H7 (cell line): ENCODE measurements around the gene REXO1. TPM values are rescaled to one million over a fixed set of nuclear protein-coding genes. Genes with fewer than 3 reads are reported as not detected.

Source experiments
- DNase-seq: peaks from one replicate; pipeline ENCODE4 v3.0.0; 2012
- H3K27me3 ChIP-seq: 2 replicates; pipeline ENCODE4 v1.6.0; 2011; ENCODE audit warnings: mild to moderate bottlenecking, low read length; ENCODE audit not compliant: control insufficient read depth, insufficient read depth
- H3K36me3 ChIP-seq: replicated peaks from 2 replicates; pipeline ENCODE4 v1.5.1; 2011; ENCODE audit warnings: low read length; ENCODE audit not compliant: control insufficient read depth, insufficient read depth
- H3K4me3 ChIP-seq: 2 replicates; pipeline ENCODE4 v1.5.1; 2011; ENCODE audit warnings: low read depth, mild to moderate bottlenecking, control low read depth, low read length, moderate library complexity; ENCODE audit not compliant: insufficient read depth
- total RNA-seq: library from RNA; depleted of rRNA; stranded (reverse); fragments of >200 nt; shearing (Covaris generic); gene quantifications from 2 replicates; pipeline ENCODE4 v1.2.3, GENCODE V29; 2014

Gene REXO1
- total RNA-seq, 1 experiment from 2014 or later: 19.8 TPM

- DNase-seq: peak; percentile 99
- Histone ChIP-seq H3K36me3 (peaks cover 4% of the 10 kb centered on the region), H3K4me3 (no peak overlapping the region), H3K27me3 (no peaks in the 10 kb centered on the region)
Observed at GRCh38 chr19:1825909-1826556, 22.2 kb downstream of the REXO1 start.

DNA sequence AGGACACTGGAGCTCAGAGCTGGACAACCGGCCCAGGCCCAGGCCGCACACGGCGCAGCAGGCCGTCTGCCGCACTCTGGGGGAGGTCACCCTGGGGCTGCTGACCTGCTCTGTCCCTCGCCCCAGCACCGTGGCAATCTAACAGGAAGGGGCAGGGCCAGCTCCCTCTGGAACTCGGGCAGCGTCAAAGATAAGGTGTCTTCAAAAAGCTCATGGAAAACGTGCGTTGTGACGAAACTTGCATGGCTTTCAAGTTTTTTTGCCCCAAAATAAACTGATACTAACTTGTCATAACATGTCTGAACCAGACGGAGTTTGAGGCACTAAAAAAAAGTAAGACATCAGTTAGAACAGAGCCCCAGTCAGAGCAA lies 24.0 kb downstream of the REXO1 start:
- Histone ChIP-seq H3K27me3 (no peaks in the 10 kb centered on the region), H3K36me3 (peaks cover 7% of the 10 kb centered on the region), H3K4me3 (no peak overlapping the region)
- no peak for DNase-seq

DNA sequence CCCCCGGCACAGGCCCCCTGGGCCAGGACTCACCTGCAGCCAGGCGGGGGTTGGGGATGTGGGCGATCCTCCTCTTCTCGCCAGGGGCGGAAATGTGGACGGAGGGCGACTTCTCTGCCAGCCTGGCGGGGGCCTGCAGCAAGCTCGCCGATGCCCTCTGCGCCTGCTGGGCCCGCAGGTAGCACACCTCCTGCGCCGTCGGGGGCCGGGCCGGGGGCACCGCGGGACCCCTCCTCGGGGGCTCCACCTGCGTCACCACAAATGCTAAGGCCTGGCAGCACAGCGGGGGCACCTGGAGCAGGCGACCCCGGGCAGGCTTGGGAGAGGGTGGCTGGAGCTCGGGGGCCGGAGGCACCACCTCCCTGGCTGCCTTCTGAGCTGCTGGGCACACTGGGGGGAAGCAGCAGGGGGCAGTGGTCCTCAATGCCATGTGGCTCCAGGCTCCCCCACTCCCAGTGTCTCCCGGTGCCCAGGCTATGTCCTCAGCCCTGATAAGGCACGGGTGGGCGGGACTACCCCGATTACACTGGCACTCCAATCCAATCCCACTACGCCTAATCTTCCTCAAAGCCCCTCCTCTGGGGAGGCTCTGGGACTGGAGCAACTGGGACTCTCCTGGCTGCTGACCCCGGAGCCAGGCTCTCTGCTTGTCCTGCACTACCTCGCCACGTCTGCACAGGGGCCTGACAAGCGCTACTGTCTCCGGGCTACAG lies 24.6 kb downstream of the REXO1 start:
- DNase-seq: peak; percentile 76
- peaks cover 7% of the 10 kb centered on the region for H3K36me3 ChIP-seq
- H3K4me3 ChIP-seq: no peak overlapping the region
- H3K27me3 ChIP-seq: no peaks in the 10 kb centered on the region

DNA sequence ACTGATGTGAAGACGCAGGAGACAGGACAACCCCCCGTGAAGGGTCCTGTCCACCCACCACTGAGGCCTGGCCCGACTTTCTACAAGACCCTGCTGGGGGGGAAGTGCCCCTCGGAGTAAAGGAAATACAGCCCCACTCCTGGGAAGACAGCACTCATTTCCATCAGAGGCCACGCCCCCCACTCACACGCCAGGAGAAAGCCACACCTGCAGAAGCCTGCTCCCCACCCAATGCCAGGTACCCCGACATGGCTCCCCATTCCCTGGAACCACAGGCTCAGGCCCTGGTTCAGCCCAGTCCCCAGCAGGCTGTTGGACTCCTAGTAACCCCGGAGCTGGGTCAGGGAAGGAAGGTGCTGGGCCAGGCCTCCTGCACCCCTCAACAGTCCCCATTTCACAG lies 25.3 kb downstream of the REXO1 start:
- Histone ChIP-seq H3K27me3 (no peaks in the 10 kb centered on the region), H3K36me3 (peaks cover 8% of the 10 kb centered on the region), H3K4me3 (no peak overlapping the region)
- DNase-seq: no peak

DNA sequence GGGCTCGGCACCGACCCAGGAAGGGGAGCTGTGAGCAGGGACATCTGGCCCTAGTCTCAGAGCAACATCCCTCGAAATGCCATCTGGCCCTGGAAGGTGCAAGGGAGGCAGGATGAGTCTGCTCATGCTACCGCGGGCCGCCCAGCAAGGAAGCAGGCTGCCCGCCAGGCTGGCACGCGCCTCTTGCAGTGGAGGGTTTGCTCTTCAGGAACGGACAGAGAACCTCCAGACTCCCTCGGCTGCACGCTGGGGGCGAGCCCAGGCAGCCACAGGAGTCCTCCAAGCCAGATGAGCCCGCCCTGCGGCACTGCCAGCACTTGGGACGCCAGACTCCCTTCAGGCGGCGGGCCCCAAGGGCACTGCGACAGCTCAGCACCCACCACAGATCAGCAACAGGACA lies 26.1 kb downstream of the REXO1 start:
- H3K4me3 ChIP-seq: no peak overlapping the region
- H3K36me3 ChIP-seq: peaks cover 9% of the 10 kb centered on the region
- DNase-seq: no peak
- no peaks in the 10 kb centered on the region for H3K27me3 ChIP-seq

DNA sequence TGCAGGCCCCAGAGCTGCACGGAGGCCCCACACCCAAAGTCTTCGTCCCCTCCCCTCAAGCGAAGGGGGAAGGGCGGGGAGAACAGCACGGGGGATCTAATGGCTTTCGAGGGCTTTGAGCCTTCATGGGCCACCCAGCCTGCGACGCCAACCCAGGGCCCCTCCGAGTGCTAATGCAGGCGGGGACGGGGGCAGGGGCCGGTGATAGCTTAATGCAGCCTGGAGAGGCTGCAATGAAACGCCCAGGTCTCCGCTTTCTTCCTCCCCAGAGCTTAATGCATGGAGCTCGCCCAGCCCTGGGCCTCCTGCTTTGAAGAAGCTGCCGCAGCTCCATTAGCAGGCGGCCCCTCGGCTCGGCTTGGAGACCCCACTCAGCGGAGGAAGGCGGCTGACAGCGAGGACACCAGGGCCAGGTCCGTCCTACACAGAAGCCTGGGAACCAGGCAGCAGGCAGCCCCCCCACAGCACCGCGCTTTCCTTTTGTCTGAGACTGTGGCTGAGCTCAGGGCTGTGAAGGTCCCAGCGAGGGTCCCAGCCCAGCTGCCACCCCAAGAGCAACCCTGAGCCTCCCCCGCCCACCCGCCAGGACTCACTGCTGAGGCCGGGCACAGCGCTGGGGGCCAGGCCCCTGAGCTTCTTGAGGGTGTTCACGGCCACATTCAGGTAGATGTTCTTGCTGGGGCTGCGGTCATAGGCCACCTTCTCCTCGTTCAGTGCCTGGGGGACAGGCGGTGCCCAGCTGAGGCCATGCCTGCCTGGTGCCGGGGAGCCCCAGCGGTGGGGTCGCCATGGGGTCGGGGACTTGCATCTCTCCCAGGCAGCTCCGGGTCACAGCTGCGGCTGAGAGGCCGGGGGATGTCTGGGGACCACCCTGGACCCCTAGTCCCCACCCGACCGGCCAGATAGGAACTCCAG lies 28.7 kb downstream of the REXO1 start:
- DNase-seq: no peak
- Histone ChIP-seq H3K27me3 (no peaks in the 10 kb centered on the region), H3K36me3 (peaks cover 12% of the 10 kb centered on the region), H3K4me3 (no peak overlapping the region)

DNA sequence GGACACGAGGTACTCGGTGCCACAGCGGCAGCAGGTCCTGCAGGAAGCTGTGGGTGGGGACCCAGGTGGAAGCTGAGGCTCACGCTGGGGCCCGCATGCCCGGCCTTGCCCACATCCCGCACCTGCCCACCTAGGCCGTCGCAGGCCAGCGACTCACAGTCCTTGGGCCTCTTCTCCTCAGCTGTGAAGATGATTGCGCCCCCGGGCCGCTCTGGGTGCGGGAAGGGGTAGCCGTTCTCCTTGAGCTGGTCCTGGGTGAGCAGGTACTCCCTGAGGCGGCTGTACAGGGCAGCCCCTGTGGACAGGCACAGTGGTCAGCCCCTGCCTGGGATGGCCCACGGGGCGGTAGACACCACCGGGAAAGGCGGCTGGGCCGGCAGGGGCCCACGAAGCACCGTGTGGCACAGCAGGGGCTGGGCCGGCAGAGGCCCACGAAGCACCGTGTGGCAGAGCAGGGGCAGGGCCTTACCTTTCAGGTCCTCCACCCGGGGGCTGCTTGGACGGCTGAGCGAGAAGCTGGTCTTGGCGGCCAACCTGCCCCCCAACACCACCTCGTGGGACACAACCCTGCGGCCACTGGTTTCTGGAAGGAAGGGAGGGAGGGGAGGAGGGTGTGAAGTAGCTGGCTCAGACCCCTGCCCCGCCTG lies 29.6 kb downstream of the REXO1 start:
- no peak for DNase-seq
- Histone ChIP-seq H3K4me3 (no peak overlapping the region), H3K36me3 (peaks cover 10% of the 10 kb centered on the region), H3K27me3 (no peaks in the 10 kb centered on the region)

GRCh38 chr19:1817553-1818179 lies 30.6 kb downstream of the REXO1 start:
- Histone ChIP-seq H3K27me3 (no peaks in the 10 kb centered on the region), H3K4me3 (no peak overlapping the region), H3K36me3 (peaks cover 10% of the 10 kb centered on the region)
- DNase-seq: no peak

- Histone ChIP-seq H3K27me3 (no peaks in the 10 kb centered on the region; the same call in 1 of the 2 replicates), H3K36me3 (peaks cover 10% of the 10 kb centered on the region), H3K4me3 (no peak overlapping the region)
- DNase-seq: no peak
Observed at GRCh38 chr19:1816530-1817298, 31.6 kb downstream of the REXO1 start.

GRCh38 chr19:1815605-1816529 lies 32.4 kb downstream of the REXO1 start:
- Histone ChIP-seq H3K4me3 (no peak overlapping the region), H3K27me3 (no peaks in the 10 kb centered on the region; the same call in 1 of the 2 replicates), H3K36me3 (peaks cover 10% of the 10 kb centered on the region)
- DNase-seq: no peak

DNA sequence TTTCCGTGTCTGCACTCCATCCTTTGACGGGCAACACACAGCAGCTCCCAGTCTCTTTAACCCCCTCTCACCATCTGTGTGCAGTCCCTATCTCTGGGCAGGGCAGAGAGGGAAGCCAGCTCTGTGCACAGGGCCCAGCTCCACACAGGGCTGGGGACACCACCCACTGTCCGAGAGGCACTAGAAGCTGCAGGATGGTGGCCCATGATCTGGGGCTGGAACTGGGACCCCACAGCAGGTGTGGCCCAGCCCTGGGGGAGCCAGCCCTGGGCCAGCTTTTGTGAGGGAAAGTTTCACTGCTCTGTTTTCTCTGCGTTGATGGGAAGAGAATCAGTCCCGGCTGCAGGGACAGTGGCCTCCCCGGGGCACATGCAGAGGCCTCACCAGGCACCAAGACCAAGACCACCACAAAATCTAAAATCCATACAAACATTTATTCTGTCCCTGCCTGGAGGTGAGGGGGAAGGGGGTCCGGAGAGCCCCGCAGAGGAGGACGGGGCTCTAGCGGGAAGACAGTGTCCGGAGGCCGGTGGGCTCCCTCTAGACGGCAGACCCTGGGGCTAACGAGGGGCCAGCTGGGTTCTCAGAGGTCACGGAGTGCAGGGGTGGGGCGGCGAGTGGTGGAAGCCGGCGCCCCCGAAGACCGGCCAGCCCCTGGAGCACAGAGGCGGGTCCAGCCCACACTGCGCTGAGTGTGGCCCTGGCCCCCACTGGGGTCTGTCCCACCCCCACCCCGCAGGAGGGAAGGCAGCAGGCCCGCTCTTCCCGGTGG lies 33.3 kb downstream of the REXO1 start:
- no peak for DNase-seq
- Histone ChIP-seq H3K36me3 (peaks cover 6% of the 10 kb centered on the region), H3K4me3 (no peak overlapping the region), H3K27me3 (no peaks in the 10 kb centered on the region; the same call in 1 of the 2 replicates)

DNA sequence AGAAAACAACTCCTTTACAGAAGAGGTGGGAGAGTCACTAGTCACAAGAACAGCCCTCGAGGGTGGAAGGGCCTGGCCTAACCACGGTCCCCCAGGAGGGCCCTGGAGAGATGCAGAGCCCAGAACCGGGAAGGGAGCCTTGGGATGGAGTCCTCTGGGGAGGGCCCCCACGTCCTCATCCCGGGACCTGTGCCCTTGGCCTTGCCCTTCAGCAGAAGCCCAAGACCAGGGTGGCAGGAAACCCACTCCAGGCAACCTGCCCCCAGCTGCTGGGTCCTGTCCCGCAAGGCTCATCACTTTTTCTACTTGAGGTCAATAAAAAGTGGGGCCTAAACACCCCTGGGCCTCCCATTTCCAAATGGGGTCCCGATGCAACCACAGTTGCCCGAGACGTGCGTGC lies 33.9 kb downstream of the REXO1 start:
- no peak overlapping the region for H3K4me3 ChIP-seq
- no peak for DNase-seq
- no peaks in the 10 kb centered on the region; the same call in 1 of the 2 replicates for H3K27me3 ChIP-seq
- peaks cover 5% of the 10 kb centered on the region for H3K36me3 ChIP-seq
